Measurements from ENCODE around the gene FILIP1.
"Not testable (repeated sequence)": the region's sequence is repeated elsewhere in the genome, so short reads cannot be mapped to it uniquely, and the experiment has no call there.

The FILIP1 gene

DNA sequence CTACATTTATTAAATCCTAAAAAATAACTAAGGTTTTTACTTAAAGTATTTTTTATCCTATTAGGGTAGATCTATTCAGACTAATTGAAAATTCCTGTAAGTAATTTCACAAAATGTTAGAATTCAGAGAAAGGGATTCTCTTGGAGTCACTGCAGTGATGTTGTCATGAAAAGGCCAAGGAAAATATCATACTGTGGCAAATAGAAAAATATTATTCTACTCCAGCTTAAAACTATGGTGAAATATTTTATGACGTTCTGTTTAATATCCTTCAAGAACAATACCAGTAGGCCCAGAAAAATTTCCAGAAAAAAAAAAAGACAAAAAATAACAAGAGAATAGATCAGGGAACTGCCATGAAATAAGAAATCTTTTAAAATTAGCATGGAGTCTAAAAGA is 73.6 kb downstream of the FILIP1 start:
- no peak for DNase-seq (ENCODE audit: low read depth in 2 of 2)

DNA sequence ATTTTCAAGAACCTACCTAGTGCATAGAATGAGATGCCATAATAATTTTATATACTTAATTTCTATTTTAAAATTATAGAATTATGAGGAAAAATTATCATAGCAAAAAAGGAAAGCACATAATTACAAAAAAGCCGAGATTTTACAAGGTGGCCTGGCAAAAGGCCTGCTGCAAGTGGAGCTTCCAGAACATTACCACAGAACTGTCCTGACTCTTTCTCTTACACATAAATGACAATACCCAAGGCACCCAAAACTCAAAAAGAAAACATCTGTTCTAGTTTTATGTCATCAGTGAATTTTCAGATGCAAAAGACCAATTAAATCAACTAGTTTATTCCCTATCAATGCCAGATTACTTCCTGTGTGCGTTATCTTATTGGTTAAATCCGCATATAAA is 74.2 kb downstream of the FILIP1 start:
- DNase-seq (ENCODE audit: low read depth in 2 of 2) = no peak

DNA sequence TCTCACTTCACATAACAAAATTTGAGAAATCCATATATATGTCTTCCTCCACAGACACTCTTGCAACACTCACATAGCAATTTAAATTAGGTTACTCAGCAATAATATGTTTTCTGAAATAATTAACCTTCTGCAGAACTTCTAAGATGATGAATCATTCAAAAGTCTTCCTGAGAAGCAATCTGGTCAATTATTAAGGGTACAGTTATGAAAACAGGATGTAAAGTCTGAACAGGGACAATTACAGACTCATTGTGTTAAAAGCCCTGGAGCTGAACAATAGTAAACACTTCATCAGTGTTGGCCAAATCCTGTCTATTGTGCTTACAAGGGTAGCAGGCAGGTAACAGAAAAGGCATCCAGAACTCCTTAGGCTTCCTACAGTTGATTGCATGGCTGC is 75.4 kb downstream of the FILIP1 start:
- DNase-seq (ENCODE audit: low read depth in 2 of 2) = no peak

DNA sequence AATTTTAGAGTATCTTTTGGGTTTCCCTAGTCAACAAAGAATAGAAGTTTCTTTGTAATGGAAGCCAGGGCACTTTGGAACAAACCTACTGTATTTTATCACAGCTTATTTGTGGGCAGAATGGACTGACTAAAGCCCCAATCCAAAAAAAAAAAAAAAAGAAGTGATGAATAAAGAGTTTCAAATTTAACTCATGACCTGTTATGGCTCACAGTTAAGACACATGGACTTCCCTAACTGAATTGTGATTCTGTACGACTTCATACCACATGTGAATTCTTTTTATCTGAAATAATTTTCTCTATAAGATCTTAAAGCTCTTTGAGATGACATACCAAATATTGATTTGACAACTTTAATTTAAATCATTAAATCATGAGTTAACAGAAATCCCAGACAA is 77.2 kb downstream of the FILIP1 start:
- no peak for DNase-seq (ENCODE audit: low read depth in 2 of 2)

DNA sequence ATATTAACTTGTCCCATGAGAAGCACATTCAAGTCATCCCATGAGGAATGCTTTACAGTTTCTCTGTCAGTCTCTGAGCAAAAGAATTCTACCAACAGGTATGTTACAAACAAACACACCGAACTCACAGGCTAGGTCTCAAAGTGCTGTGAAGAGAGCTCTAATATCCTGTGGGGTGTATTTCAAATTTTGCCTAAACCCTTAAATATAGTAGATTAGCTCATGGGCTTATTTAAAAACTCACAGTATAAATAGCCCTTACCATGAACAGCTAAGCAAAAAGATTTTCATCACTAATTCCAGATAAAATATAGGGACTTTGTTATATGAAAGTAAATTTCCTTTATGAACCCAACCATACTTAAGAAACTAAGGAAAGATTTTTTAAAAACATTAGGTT is 77.8 kb downstream of the FILIP1 start:
- no peak for DNase-seq (ENCODE audit: low read depth in 2 of 2)

DNA sequence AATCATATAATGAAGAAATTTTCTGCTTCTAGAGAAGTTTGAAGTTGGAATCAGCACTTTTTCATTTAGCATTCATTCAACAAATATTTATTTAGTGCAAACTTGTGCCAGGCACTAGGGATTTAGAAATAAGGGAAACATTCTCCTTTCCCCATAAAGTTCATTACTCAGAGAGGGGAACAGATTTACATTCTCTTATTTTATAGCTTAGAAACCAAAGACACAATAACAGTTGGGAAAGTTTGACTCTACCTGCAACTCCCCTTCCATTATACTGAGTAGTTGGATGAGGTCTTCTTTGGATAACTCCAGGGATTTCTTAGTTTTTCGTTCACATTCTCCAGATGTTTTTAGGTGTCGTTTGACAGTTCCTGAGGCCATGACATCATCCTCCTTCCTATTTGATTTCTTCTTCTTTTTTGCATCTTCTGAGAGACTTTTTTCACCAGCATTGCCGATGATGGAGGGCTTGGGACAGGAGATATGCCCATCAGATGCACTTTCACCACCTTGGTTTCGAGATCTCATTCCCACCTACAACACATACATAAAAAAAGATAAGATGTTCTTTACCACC is 79.1 kb downstream of the FILIP1 start:
- DNase-seq (ENCODE audit: low read depth in 2 of 2) = no peak

DNA sequence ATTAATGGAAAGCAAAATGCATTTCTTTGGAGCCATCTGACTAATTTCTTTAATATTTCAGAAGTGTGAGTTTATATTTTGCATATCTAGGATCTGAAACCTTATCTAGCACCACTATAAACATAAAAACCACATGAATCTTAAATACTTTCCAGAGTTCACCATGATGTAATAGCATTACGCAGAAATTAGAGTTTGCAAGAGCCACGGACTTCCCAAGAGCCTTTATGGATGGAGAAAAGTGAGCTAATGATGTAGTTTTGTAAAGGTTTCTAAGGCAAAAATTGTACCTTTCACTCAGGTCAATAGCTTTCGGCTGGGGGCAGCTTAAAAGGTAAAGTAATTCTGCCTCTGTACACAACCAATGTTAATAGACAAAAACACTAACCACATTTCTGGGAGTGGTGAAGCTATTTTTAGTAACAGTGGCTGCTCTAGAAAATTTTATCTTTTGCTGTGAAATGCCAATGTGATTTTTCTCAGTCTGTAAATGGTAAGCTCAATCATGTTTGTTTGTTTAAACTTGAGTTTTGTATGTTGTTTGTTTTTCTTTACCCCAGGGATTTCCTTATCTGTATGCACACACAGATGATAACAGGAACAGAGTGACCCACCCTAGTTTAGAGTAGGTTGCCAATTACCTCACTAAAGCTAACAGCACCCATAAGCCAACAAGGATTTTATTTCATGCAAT is 80.5 kb downstream of the FILIP1 start:
- DNase-seq (ENCODE audit: low read depth in 2 of 2) = no peak

DNA sequence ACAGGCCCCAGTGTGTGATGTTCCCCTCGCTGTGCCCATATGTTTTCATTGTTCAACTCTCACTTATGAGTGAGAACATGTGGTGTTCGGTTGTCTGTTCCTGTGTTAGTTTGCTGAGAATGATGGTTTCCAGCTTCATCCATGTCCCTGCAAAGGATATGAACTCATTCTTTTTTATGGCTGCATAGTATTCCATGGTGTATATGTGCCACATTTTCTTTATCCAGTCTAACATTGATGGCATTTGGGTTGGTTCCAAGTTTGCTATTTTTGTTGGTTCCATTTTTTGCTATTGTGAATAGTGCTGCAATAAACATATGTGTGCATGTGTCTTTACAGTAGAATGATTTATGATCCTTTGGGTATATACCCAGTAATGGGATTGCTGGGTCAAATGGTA is 83.0 kb downstream of the FILIP1 start:
- not testable (repeated sequence) for DNase-seq (ENCODE audit: low read depth in 2 of 2)

DNA sequence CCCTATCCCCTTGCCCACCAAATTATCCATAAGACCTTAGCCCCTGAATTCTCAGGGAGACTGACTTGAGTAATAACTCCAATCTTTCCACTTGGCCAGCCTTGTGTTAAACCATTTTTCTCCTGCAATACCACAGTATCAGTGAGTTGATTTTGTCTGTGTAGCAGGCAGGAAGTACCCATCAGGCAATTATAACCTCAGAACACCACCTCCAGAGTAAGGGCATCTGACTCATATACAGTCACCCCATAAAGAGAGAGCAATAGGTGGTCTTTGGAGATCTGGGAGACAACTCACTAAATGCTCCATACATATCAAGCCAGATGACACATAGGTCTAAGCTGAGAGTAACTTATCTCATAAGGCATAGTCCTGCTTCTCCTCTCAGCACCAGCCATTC is 83.7 kb downstream of the FILIP1 start:
- no peak for DNase-seq (ENCODE audit: low read depth in 2 of 2)

DNA sequence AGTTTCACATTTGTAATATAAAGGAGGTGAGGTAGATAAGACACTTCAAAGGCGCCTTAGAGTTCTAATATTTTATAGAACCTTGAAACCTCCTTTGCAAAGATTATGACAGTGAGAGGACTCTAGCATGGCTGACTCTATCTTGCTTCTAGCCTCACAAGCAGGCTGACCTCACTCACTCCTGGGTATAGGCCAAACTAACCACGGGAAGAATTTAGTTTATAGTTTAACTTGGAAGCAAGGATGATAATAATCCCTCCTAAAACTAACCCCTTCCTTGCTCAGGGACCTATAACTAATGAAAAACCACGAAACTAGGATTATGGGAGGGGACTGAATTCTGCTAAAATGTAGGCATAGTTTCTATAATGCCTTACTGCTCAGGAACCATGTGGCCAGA is 84.3 kb downstream of the FILIP1 start:
- DNase-seq (ENCODE audit: low read depth in 2 of 2) = no peak

DNA sequence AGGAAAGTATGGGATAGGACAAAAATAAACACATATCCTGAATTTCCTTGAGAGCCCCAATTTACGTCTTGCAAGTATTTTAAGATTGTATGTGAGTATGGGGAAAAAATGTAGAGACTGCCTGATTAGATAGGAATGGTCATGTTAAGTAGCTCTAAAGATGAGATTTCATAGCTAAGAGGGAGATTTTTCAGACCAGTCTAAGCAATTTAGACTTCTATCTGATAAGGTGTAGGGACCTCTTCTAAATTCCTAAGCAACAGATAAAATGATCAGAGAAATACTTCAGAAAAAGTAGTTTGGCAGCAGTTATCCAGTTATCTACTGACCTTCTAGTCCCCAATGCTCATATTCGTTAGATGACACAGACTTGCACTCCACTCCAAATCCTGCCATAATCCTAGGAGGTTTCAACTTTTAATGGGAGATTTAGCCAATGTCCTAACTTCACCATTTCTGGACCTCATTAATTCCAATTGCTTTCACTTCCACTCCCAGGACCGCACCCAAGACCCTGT is 90.0 kb downstream of the FILIP1 start:
- no peak for DNase-seq (ENCODE audit: low read depth in 2 of 2)

DNA sequence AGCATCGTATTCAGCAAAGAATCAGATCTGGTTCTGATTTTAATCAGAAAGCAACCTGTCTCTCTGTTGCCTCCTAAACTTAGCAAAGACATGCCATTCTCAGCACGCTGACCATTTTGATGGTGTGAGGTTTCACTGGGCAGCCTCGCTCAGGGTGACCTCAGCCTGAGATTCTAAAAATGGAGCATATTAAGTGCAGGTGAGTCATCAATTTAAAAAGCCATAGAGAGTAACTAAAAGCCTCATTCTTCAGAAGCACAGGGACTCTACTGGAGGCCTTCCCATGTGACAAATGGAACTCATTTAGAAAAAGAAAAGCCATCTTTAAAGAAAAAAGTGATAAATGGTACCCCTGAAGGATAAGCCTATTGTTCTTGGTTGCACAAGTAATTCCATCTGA is 91.3 kb downstream of the FILIP1 start:
- no peak for DNase-seq (ENCODE audit: low read depth in 2 of 2)

DNA sequence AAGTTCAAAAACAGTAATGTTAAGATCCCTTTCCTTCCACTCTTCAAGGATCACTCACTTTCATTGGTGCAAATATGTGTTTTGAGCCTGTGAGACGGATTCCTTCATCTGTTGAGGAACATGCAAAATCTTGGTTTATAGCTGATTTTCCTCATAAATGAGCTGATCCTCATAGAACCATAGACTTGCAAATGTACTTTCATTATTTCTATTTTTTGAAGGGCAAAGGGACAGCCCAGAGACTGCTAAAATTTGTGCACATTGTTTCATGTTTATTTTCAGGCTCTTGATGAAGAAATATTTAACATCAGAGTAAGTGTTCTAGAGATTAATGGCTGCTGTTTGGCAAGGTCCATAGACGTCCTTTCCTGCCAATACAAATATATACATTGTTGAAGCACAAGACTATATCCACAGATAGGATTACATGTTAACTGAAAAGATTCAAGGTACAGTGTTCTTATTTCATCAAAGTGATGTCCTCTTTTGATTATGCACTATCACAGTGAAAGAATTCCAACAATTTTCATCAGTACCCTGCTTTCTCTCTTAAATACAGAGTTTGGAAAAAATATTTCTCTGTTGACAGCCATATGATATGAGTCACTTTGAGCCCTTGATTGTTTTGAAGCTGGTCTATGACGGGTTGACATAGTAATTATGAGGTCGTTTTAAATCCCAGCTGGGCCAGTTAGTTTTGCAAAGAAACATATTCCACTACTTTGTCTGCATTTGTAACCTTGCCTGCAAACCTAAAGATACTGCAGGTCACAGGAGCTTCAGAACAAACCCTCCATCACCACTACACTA is 95.7 kb downstream of the FILIP1 start:
- DNase-seq (ENCODE audit: low read depth in 2 of 2) = no peak

DNA sequence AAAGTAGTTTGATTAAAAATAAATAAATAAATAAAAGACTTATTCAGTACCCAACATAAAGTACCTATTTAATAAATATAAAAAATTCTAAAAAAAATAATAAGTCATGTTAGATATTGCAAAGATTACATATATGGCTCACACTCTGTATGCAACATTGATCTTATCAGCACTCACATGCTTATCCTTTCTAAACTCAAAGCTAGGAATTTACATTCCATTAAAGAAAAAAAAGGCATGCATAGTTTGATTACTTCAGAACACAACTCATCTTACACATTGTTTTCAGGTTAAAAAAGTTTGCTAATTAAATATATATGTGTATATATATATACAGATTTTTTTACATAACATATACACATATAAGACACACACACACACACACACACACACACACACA is 96.4 kb downstream of the FILIP1 start:
- DNase-seq (ENCODE audit: low read depth in 2 of 2) = no peak

DNA sequence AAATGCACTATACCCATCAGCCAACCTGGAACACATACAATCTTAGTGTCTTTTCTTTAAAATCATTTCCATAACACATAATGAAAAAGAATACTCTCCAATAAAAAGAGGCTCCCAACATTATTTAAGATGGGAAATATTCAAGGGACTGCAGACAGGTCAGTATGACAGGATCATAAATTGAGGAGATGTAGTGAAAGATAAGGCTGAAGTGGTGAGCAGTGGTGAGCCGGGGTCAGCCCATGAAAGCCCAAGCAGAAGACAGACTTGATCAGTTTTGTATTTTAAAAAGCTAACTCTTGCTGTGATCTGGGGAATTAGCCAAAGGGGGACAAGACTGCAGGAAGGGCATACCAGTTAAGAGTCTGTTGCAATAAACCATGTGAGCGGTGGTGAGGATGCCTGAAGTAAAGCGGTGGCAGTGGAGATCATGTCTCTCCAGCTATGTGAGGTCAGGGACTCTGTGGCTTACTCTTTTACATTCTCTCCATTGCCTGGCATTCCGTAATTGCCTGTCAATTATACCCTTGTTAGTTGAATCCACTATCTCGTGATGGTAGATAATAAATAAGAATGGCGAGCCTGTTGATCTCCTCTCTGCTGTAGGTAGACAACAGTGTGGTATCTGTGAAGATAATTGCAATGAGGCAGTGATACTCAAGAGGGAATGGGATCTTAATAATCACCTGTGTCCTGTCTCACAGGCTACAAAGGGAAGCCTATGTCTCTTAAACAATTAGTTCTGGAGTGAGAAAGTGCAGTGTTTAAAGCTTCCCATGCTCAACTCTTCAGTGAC is 97.4 kb downstream of the FILIP1 start:
- no peak for DNase-seq (ENCODE audit: low read depth in 2 of 2)

DNA sequence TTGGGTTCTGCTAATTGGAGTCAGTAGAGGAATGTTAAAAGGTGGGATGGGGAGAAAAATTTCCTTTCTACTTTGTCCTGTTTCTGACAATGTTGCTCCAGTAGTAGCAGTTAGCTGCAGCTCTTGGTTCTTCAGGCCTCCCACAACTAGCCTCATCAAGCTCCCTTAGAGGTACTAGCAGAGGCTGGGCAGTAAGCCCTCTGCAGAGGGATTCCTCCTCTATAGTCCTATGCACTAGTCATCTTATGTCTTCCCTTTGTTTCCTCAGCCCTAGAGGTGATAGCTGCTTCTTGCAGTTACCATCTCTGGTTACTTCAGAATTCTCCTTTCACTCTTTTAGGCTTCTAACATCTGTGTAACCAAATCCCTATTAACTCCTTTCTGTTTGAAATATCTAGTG is 99.8 kb downstream of the FILIP1 start:
- no peak for DNase-seq (ENCODE audit: low read depth in 2 of 2)

DNA sequence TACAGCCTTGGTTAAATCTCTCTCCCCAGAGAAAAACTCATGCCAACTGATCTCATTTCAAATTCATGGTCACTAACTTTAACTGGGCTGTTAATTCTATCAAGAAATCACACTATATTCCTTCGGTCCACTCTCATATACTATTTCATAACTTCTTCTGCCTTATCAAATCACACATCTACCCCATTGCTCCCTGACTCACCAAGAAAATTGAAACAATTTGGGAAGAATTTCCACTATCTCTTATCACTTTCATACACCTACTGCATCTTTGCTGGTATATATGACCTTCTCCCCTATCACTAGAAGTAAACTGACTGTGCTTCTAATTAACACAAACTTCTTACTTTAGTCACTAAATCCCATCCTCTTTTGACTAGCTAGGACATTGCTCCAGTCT is 102.3 kb downstream of the FILIP1 start:
- no peak for DNase-seq (ENCODE audit: low read depth in 2 of 2)

DNA sequence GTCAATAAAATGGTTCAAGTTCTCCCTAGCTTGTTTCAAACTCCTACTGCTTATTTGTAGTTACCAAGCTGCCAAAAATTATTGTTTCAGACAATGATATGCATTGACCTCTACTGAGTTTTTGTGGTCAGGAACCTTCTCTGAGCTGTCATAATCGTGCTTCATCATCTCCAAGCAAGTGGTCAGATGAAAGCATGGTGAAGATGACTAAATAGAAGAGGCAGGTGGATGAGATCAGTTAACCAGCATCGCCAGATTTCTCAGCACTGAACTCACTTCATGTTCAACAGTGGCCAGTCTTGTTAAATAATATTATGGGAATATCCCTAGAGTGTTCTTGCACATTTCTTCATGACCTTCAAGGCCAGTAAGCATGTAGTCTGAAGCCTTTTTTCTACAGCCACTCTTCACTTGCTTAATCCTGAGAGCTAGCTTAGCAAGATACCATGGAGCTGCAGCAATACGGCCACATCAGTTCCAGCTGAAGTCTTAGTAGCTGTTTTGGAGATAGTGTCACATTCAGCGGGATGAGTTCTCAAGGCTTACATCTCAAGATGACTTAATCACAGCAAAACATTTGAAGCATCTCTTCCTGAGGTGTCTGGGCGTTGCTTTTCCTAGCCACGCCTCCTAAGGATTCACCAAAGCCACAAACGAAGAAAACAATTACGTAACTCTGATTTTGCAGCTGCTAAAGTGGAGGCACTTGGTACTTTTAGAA is 107.4 kb downstream of the FILIP1 start:
- no peak for DNase-seq (ENCODE audit: low read depth in 2 of 2)

DNA sequence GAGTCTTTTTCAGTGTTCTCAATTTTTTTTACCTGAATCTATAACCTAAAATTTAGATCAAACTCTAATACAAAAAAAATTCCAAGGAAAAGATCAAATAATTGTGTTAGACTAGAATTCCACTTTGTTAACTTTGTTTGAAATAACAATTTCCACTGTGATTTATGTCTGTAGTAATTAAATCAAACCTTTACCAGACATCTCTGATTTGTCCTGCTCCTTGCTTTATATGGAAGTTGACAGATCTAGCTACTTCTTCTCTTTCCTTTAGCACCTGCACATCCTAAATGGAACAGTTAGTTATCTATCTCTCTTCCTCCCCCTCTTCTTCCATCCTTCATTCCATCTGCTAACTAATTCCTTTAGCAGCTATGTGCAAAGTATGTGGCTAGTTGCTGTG is 109.5 kb downstream of the FILIP1 start:
- no peak for DNase-seq (ENCODE audit: low read depth in 2 of 2)

DNA sequence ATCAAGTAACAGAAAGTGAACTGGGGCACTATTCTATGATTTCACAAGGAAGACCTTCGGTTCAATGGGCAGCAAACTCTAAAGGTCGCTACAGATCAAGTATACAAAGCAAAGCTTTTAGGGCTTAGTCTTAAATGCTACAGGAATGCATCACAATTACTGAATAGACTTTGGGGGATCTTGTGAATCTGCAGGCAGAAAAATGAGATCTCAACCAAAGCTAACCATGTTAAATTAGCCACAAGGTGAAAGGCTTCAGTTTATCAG is 111.0 kb downstream of the FILIP1 start:
- DNase-seq (ENCODE audit: low read depth in 2 of 2) = no peak

DNA sequence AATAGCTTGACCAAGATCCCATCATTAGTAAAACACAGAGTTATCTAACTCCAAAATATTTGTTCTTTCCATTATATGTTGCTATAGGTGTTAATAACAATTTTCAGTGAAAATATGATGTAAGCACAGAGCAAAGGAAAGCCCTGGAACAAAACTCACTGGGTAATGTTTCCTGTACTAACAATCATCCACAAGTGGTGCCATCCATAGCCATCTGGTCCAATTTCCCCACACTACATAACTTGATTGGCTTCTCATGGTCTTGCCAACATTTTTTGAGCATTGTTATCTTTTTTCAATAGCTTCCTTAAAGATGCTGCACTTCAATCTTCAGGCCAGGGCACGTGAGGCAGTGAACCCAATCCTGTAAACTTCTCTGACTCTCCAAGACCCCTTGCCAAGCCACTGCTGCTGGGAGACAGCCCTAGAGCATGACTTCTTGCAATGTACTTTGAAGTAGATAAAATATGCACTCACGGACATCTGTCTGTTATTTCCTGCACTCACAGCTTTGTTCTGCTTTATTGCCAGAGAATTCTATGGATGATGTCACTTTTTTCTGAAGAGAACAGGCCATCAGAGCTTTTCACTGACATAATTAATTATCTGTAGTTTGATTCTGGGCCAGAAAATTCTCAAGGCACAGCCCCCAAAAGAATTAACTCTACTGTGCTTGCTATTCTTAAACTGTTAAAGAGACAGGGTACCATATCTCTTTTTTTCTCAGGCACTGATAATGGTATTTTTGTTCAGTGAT is 111.5 kb downstream of the FILIP1 start:
- DNase-seq (ENCODE audit: low read depth in 2 of 2) = no peak
